Posterior vena cava (tissue), 2 donors: ENCODE data around the gene CLDN4. TPM values are rescaled to one million over a fixed set of nuclear protein-coding genes. Genes with fewer than 3 reads are reported as not detected.
A peak's percentile ranks its signal among the peaks of the same experiment; 100 is the strongest.

Experiments
- DNase-seq: peaks from one replicate; pipeline ENCODE4 v3.0.0-alpha.2; 2020; ENCODE audit warnings: low spot score
- intact Hi-C, 2 donors: fragments of 100-400 bp; cut with DNase I; formaldehyde crosslinking; loops; one replicate each; pipeline versions ENCODE4 v1.14.1 to v1.14.2; 2022 to 2023
- total RNA-seq, 2 donors: library from RNA; stranded (reverse); fragmentation: NEBNext Ultra II Directional; extraction: Animal tissue kit (Norgen Biotek cat#: 25700); gene quantifications; one replicate each; pipeline ENCODE4 v1.2.1, GENCODE V29; 2021
- donor health status: DM: yes; HTN: yes; CAD: no.
- donor health status: DM: yes; HTN: yes; CAD: no.

The CLDN4 gene
- total RNA-seq, 2 donors from 2014 or later: 0.38 to 0.97 TPM

GRCh38 chr7:73864981-73865711 lies 34.4 kb downstream of the CLDN4 start:
- intact Hi-C loops: loop anchor here (5.0 to 10.0 kb wide), 4 partner anchors 162 to 537 kb away; partner anchors contain the start of gene ELN (in 1 of the 2)
- DNase-seq: no peak

GRCh38 chr7:73865738-73866445 lies 35.1 kb downstream of the CLDN4 start:
- intact Hi-C loops: loop anchor here (5.0 to 10.0 kb wide), 4 partner anchors 161 to 536 kb away; partner anchors contain the start of gene ELN (in 1 of the 2)
- DNase-seq: no peak

- intact Hi-C loops: loop anchor here (5.0 to 10.0 kb wide), 4 partner anchors 161 to 536 kb away; partner anchors contain the start of gene ELN (in 1 of the 2)
- no peak for DNase-seq
These were observed 35.6 kb downstream of the CLDN4 start for GRCh38 chr7:73866446-73866767.

GRCh38 chr7:73869011-73869798 lies 38.4 kb downstream of the CLDN4 start:
- intact Hi-C loops: loop anchor here (5.0 to 10.0 kb wide), 4 partner anchors 158 to 533 kb away; partner anchors contain the start of gene ELN (in 1 of the 2)
- DNase-seq: no peak

GRCh38 chr7:73870041-73870492 lies 39.3 kb downstream of the CLDN4 start:
- DNase-seq: no peak
- intact Hi-C loops: loop anchor here in 1 of 2 donors (5.0 kb wide), 1 partner anchor 157 kb away; the partner anchor contains the start of gene ELN

- intact Hi-C loops: loop anchor here in 1 of 2 donors (5.0 kb wide), 1 partner anchor 156 kb away; the partner anchor contains the start of gene ELN
- no peak for DNase-seq
These were observed 40.6 kb downstream of the CLDN4 start for GRCh38 chr7:73871163-73872011.

- DNase-seq: no peak
- intact Hi-C loops: loop anchor here in 1 of 2 donors (5.0 kb wide), 1 partner anchor 155 kb away; the partner anchor contains the start of gene ELN
These were observed 41.5 kb downstream of the CLDN4 start for GRCh38 chr7:73872056-73872908.

GRCh38 chr7:73876361-73876760 lies 45.6 kb downstream of the CLDN4 start:
- intact Hi-C loops: no loop called here

GRCh38 chr7:73876973-73877372 lies 46.2 kb downstream of the CLDN4 start:
- intact Hi-C loops: no loop called here
- no peak for DNase-seq

More at GRCh38 chr7:73876361-73876760, 45.6 kb downstream of the CLDN4 start:
- no peak for DNase-seq

- intact Hi-C loops: no loop called here
- peak; percentile 88 for DNase-seq
These were observed 49.3 kb downstream of the CLDN4 start for GRCh38 chr7:73879977-73880681.

GRCh38 chr7:73880755-73881328 lies 50.0 kb downstream of the CLDN4 start:
- no peak for DNase-seq

GRCh38 chr7:73881352-73882046 lies 50.7 kb downstream of the CLDN4 start:
- intact Hi-C loops: no loop called here
- no peak for DNase-seq

More at GRCh38 chr7:73880755-73881328, 50.0 kb downstream of the CLDN4 start:
- intact Hi-C loops: no loop called here

GRCh38 chr7:73882047-73882402 lies 51.2 kb downstream of the CLDN4 start:
- DNase-seq: no peak
- intact Hi-C loops: no loop called here
